HFF-Myc (cell line): Measurements from ENCODE around the gene CPA4.

ENCODE experiments used
- DNase-seq: peaks from one replicate; pipeline ENCODE4 v3.0.0-alpha.2; 2011; ENCODE audit warnings: low read depth; ENCODE audit errors: extremely low read depth
- H3K4me3 ChIP-seq: replicated peaks from 2 replicates; pipeline ENCODE4 v1.5.1; 2011; ENCODE audit warnings: low read depth, mild to moderate bottlenecking, control low read depth, low read length
- CTCF ChIP-seq: IDR thresholded peaks from 2 replicates; pipeline ENCODE4 v1.5.1; 2012; ENCODE audit warnings: mild to moderate bottlenecking, low read depth, low read length, control low read depth; ENCODE audit errors: missing control alignments

CPA4 gene

GRCh38 chr7:130351791-130352090 is 58.8 kb downstream of the CPA4 start:
- TF ChIP-seq CTCF: no peak
- no peak for DNase-seq
- no peak overlapping the region for H3K4me3 ChIP-seq

DNA sequence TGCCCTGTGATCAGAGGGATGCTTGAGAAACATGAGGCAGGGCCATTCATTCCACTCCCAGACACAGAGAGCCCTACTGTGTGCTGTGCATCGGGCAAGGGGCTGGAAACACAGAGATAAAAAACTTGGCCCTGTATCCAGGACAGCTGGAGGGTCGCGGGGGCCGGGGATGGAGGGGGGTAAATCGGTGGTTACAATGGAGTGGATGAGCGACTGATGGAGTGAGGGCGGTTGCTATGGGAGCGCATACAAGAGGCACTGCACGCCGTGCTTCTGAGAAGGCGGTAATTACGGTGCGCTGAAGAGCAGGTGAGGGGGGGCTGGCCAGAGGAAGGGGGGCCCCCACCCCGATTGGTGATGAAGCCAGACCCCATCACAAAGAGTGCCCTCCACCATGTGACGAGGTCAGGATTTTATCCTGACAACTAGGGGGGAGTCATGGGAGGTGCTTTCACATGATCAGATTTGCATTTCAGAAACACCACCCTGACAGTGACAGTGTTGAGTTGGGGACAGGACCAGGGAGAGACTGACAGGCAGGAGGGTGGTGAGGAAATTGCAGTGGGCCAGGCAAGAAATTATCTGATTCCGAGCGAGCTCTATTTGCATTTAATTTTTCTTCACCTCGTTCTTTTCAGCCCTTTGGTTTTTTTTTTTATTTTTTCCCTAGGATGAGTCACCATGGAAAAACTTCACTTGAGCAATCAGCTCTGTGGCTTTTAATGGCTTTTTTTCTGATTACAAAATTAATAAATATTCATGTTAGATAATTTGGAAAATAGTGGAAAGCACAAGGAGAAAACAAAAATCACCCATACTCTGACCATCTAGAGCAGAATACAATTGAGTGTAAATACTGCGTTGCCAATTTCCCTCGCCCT is 59.5 kb downstream of the CPA4 start:
- TF ChIP-seq CTCF: no peak
- no peak overlapping the region for H3K4me3 ChIP-seq
- no peak for DNase-seq

DNA sequence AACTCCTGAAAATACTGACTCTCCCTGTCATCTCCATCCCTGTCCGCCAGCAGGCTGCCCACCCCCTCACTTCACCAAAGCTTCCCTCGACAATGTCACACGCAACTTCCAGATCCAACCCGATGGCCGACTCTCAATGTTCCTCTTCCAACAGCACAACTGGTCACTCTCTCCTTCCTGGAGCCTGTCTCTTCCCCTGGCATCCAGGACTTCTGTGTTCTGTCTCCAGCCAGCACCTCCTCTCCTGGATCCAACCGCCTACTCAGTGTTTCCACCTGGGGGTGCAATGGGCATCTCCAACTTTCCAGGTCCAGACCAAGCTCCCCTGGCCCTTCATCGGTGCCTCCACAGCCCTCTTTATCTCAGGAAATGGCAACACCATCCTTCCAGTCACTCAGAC is 60.2 kb downstream of the CPA4 start:
- TF ChIP-seq CTCF: no peak
- DNase-seq: no peak
- no peak overlapping the region for H3K4me3 ChIP-seq

DNA sequence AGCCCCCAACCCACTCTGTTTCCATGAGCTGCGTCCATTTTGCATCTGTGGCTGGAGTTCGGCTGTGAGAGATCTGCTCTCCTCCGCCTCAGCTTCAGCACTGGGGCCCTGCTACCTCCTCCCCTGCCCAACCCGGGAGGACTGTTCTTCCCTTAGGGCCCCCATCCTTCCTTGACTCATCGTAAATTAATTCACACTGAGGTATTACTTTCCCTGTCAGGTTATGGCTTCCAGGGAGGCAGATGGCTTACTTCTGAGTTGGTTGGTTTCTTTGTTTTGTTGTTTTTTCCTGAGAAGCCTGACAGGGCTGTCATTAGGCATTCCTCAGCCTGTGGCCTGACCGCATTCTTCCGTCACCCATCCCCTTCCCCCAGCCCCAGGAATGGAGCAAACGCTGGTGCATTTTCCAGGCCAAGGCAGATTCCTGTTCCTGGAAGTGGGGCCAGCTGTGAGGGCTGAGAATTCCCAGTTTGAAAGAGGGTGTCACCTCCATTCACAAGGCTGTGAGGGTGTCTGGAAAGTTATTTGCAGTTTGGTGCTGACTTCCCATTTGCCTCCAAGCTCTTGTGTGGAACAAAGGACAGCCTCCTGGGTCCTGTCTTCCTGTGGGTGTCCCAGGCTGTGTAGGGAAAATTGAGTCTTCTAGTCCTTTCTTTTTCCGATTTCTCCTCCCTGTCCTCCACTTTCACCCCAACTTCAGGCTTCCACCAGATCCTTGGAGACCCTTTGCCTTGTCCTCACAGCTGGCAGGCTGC is 63.3 kb downstream of the CPA4 start:
- no peak overlapping the region for H3K4me3 ChIP-seq
- TF ChIP-seq CTCF: no peak
- peak; percentile 95 for DNase-seq

- DNase-seq: peak; percentile 82
- no peak for TF ChIP-seq CTCF
- no peak overlapping the region for H3K4me3 ChIP-seq
These were observed 64.1 kb downstream of the CPA4 start for GRCh38 chr7:130356876-130357611.

GRCh38 chr7:130358471-130358870 is 65.5 kb downstream of the CPA4 start:
- DNase-seq: no peak
- no peak for TF ChIP-seq CTCF
- no peak overlapping the region for H3K4me3 ChIP-seq
